22Rv1 (cell line): ENCODE data around the gene SLC6A11.

Source experiments
- ZFX ChIP-seq: fragments of 450-650 bp; IDR thresholded peaks from 2 replicates; pipeline ENCODE4 v1.6.1; 2017; ENCODE audit warnings: antibody characterized with exemption, borderline replicate concordance
- TF ChIP-seq, protein P1 (sequence below): fragments of 450-650 bp; IDR thresholded peaks from 2 replicates; pipeline ENCODE4 v1.5.1; 2017; ENCODE audit warnings: mild to moderate bottlenecking

DNA sequence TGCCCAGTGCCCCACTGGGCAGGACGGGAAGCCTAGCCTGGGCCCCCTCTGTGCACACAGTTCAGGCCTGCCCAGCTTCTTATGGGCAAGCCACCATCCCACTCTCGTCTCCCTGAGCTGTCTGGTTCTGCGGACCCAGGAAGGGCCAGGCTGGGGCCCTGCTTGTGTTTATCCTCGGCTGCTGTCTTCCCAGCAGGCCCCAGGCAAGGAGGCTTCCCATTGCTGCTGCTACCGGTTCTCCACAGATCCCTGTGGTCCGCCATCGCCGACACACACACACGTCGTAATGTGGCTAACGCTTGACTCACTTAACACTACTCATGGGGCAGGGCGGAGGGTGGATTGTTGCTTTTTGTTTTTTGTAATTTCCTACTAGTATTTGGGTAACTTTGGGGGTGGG lies 124.1 kb downstream of the SLC6A11 start:
- TF ChIP-seq, protein P1, sequence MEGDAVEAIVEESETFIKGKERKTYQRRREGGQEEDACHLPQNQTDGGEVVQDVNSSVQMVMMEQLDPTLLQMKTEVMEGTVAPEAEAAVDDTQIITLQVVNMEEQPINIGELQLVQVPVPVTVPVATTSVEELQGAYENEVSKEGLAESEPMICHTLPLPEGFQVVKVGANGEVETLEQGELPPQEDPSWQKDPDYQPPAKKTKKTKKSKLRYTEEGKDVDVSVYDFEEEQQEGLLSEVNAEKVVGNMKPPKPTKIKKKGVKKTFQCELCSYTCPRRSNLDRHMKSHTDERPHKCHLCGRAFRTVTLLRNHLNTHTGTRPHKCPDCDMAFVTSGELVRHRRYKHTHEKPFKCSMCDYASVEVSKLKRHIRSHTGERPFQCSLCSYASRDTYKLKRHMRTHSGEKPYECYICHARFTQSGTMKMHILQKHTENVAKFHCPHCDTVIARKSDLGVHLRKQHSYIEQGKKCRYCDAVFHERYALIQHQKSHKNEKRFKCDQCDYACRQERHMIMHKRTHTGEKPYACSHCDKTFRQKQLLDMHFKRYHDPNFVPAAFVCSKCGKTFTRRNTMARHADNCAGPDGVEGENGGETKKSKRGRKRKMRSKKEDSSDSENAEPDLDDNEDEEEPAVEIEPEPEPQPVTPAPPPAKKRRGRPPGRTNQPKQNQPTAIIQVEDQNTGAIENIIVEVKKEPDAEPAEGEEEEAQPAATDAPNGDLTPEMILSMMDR: no peak
- no peak for TF ChIP-seq ZFX
